K562 (cell line): ENCODE results near the gene CPNE9. TPM values are rescaled to one million over a fixed set of nuclear protein-coding genes. Genes with fewer than 3 reads are reported as not detected.

ENCODE experiments used
- CHCHD3 ChIP-seq: fragments of 250-450 bp; sonication (Bioruptor Pico); IDR thresholded peaks from 2 replicates; pipeline ENCODE4 v2.1.2; 2022; ENCODE audit warnings: mild to moderate bottlenecking
- E2F3 ChIP-seq: fragments of 250-450 bp; sonication (Bioruptor Pico); IDR thresholded peaks from 2 replicates; pipeline ENCODE4 v1.4.0; 2020; ENCODE audit warnings: mild to moderate bottlenecking
- E2F6 ChIP-seq, 2 experiments: IDR thresholded peaks; 2 replicates each; pipeline ENCODE4 v1.6.1; 2011; ENCODE audit warnings: borderline replicate concordance in 1 of 2, control low read depth in 1 of 2, low read depth in 1 of 2, low read length in 1 of 2, mild to moderate bottlenecking in 1 of 2, mixed read lengths in 1 of 2, moderate library complexity in 1 of 2; ENCODE audit not compliant: insufficient read depth in 1 of 2, insufficient read length in 1 of 2, poor library complexity in 1 of 2, severe bottlenecking in 1 of 2; ENCODE audit errors: extremely low read depth in 1 of 2
- HSF4 ChIP-seq: fragments of 250-450 bp; sonication (Bioruptor Pico); IDR thresholded peaks from 2 replicates; pipeline ENCODE4 v2.1.2; 2022; ENCODE audit warnings: mild to moderate bottlenecking, moderate library complexity, borderline replicate concordance
- MAZ ChIP-seq, 2 experiments: fragments of 450-650 bp in 1 of 2; sonication (generic) in 1 of 2; formaldehyde crosslinking; IDR thresholded peaks in 1 of 2; conservative IDR thresholded peaks in 1 of 2; 2 replicates each; pipeline versions ENCODE4 v1.4.0 to v1.5.0; 2020; ENCODE audit warnings: mild to moderate bottlenecking in 1 of 2, missing genetic modification reagents in 1 of 2
- NR3C1 ChIP-seq: sonication (generic); formaldehyde crosslinking; IDR thresholded peaks from 2 replicates; pipeline ENCODE4 v1.8.1; 2022; ENCODE audit warnings: missing genetic modification reagents
- PCBP1 ChIP-seq: fragments of 200-400 bp; formaldehyde crosslinking; IDR thresholded peaks from 2 replicates; pipeline ENCODE4 v1.6.1; 2018; ENCODE audit warnings: mild to moderate bottlenecking, low read depth, low read length; ENCODE audit not compliant: poor library complexity, severe bottlenecking
- POLR2G ChIP-seq: fragments of 200-400 bp; formaldehyde crosslinking; IDR thresholded peaks from 2 replicates; pipeline ENCODE4 v1.6.1; 2017; ENCODE audit warnings: low read depth, mild to moderate bottlenecking, antibody characterized with exemption, low read length, moderate library complexity
- POLR2H ChIP-seq: IDR thresholded peaks from 2 replicates; pipeline ENCODE4 v1.6.1; 2016; ENCODE audit warnings: missing genetic modification characterization, low read depth, mild to moderate bottlenecking, control low read depth, missing compliant biosample characterization, moderate library complexity
- SRSF3 ChIP-seq: fragments of 200-400 bp; formaldehyde crosslinking; IDR thresholded peaks from 2 replicates; pipeline ENCODE4 v1.6.1; 2016; ENCODE audit warnings: mild to moderate bottlenecking, low read length, moderate library complexity; ENCODE audit not compliant: insufficient read depth
- ZFP1 ChIP-seq: fragments of 450-650 bp; formaldehyde crosslinking; IDR thresholded peaks from 2 replicates; pipeline ENCODE4 v1.4.0; 2020; ENCODE audit warnings: mild to moderate bottlenecking, mixed read lengths
- ZNF184 ChIP-seq: sonication (generic); formaldehyde crosslinking; IDR thresholded peaks from 2 replicates; pipeline ENCODE4 v1.5.0; 2020; ENCODE audit warnings: missing genetic modification reagents
- ZNF655 ChIP-seq: fragments of 250-450 bp; sonication (Bioruptor Pico); IDR thresholded peaks from 2 replicates; pipeline ENCODE4 v1.5.0; 2021
- polyA plus RNA-seq, 8 experiments: library from polyadenylated mRNA; depleted of rRNA in 4 of 8; stranded (reverse) in 5 of 8; unstranded in 3 of 8; fragments of >200 nt; fragmentation: Nextera tagmentation in 2 of 8; fragmentation: Illumina TruSeq in 1 of 8; extraction: Ambion mirVana in 2 of 8; extraction: Trizol in 1 of 8; gene quantifications; 2 replicates each; pipeline versions ENCODE4 v1.2.1 to v1.2.3, GENCODE V29; 2011 to 2014; ENCODE audit warnings: inconsistent platforms in 1 of 8, missing spikeins in 1 of 8
- total RNA-seq, 7 experiments: library from RNA; depleted of rRNA in 6 of 7; stranded (reverse); fragments of >200 nt in 6 of 7; fragmentation: Illumina TruSeq in 2 of 7; extraction: Trizol in 2 of 7; gene quantifications; 2 replicates each; pipeline versions ENCODE4 v1.2.1 to v1.2.3, GENCODE V29; 2011 to 2021; ENCODE audit warnings: low replicate concordance in 1 of 7
- TF ChIP-seq, protein P1 (sequence below): fragments of 450-650 bp; IDR thresholded peaks from 2 replicates; pipeline ENCODE4 v1.6.1; 2016; ENCODE audit warnings: low read depth

The CPNE9 gene
- total and polyA plus RNA-seq, 9 of the 15 experiments (the other 6 are each of a cell fraction or from before 2014, with no cell fraction given), result 0.22 to 0.56 (median 0.29) TPM; not detected in 3

DNA sequence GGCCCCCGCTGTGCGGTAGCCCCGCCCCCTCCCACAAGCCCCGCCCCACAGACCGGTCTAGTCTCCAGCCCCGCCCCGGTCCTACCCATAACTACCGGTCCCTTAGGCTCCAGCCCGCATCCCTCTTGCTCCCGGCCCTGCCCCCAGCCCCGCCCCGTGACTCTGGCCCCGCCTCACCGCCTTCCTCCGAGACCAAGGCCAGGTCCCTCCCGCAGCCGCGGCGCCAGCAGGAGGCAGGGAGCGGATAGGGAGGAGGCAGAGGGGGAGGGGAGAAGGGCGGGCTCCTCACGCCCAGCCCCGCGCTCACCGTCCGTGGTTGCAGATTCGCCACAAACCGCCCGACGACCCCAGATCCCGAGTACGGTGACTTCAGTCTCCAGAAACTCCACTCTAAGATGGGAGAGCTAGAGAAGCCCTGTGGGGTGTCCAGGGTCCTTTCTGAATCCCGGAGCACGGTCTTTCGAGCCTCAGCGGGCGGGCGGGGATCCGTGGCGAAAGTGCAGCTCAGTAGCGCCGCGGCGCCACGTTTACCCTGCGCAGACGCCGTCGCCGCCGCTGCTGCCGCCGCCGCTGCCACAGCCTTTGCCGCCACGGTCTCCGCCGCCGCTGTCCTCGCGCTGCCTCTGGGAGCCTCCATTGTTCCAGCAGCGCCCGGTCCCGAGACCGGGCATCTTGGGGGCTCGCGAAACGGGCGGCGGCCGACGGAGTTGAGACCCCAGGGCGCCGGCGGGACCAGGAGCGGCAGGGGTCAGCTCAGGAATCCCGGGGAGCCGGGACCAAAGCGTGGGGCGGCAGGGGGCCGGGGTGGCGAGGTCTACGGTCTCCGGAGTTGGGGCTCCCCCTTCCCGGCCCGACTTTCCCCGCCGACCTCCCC lies 27.8 kb downstream of the CPNE9 start, which contains the start of gene BRPF1 (continued):
- TF ChIP-seq, protein P1, sequence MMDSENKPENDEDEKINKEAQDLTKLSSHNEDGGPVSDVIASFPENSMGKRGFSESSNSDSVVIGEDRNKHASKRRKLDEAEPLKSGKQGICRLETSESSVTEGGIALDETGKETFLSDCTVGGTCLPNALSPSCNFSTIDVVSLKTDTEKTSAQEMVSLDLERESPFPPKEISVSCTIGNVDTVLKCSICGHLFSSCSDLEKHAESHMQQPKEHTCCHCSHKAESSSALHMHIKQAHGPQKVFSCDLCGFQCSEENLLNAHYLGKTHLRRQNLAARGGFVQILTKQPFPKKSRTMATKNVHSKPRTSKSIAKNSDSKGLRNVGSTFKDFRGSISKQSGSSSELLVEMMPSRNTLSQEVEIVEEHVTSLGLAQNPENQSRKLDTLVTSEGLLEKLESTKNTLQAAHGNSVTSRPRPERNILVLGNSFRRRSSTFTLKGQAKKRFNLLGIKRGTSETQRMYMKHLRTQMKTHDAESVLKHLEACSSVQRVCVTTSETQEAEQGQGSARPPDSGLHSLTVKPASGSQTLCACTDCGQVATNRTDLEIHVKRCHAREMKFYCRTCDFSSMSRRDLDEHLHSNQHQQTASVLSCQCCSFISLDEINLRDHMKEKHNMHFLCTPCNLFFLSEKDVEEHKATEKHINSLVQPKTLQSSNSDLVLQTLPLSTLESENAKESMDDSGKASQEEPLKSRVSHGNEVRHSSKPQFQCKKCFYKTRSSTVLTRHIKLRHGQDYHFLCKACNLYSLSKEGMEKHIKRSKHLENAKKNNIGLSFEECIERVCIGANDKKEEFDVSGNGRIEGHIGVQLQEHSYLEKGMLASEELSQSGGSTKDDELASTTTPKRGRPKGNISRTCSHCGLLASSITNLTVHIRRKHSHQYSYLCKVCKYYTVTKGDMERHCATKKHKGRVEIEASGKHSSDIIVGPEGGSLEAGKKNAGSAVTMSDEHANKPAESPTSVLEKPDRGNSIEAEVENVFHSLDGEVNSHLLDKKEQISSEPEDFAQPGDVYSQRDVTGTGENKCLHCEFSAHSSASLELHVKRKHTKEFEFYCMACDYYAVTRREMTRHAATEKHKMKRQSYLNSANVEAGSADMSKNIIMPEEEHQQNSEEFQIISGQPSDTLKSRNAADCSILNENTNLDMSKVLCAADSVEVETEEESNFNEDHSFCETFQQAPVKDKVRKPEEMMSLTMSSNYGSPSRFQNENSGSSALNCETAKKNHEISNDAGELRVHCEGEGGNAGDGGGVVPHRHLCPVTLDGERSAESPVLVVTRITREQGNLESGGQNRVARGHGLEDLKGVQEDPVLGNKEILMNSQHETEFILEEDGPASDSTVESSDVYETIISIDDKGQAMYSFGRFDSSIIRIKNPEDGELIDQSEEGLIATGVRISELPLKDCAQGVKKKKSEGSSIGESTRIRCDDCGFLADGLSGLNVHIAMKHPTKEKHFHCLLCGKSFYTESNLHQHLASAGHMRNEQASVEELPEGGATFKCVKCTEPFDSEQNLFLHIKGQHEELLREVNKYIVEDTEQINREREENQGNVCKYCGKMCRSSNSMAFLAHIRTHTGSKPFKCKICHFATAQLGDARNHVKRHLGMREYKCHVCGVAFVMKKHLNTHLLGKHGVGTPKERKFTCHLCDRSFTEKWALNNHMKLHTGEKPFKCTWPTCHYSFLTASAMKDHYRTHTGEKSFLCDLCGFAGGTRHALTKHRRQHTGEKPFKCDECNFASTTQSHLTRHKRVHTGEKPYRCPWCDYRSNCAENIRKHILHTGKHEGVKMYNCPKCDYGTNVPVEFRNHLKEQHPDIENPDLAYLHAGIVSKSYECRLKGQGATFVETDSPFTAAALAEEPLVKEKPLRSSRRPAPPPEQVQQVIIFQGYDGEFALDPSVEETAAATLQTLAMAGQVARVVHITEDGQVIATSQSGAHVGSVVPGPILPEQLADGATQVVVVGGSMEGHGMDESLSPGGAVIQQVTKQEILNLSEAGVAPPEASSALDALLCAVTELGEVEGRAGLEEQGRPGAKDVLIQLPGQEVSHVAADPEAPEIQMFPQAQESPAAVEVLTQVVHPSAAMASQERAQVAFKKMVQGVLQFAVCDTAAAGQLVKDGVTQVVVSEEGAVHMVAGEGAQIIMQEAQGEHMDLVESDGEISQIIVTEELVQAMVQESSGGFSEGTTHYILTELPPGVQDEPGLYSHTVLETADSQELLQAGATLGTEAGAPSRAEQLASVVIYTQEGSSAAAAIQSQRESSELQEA, result peak; percentile 82
- TF ChIP-seq HSF4 (CRISPR knock-in tag), result no peak
- no peak for TF ChIP-seq CHCHD3 (CRISPR knock-in tag)
- 0 out of 2 replicates have a peak, but pooled peaks have one; percentile 20 for TF ChIP-seq SRSF3
- TF ChIP-seq ZFP1 (CRISPR knock-in tag), result no peak
- peak; percentile 93 for TF ChIP-seq E2F3 (CRISPR knock-in tag)
- TF ChIP-seq ZNF184 (CRISPR knock-in tag), result no peak
- no peak for TF ChIP-seq PCBP1
- peak; percentile 94 to 99 for TF ChIP-seq MAZ (CRISPR knock-in tag; conservative IDR thresholded peaks at IDR 0.05 in 1 of 2, IDR thresholded peaks at IDR 0.05 in 1 of 2)
- no peak for TF ChIP-seq ZNF655 (CRISPR knock-in tag)
- no peak for TF ChIP-seq NR3C1 (CRISPR knock-in tag)
- no peak for TF ChIP-seq POLR2H
- TF ChIP-seq POLR2G, result peak; percentile 95
- peak; percentile 65 to 73 for TF ChIP-seq E2F6 (IDR thresholded peaks at IDR 0.05; ENCODE audit: borderline replicate concordance in 1 of 2, extremely low read depth in 1 of 2, insufficient read depth in 1 of 2, insufficient read length in 1 of 2, low read depth in 1 of 2, low read length in 1 of 2, poor library complexity in 1 of 2, severe bottlenecking in 1 of 2)
